Retinal pigment epithelial cell (primary cell): ENCODE measurements around the gene OR5H14.
"Not testable (repeated sequence)": the region's sequence is repeated elsewhere in the genome, so short reads cannot be mapped to it uniquely, and the experiment has no call there.

Experiments used
- DNase-seq: peaks from one replicate; pipeline ENCODE4 v3.0.0-alpha.2; 2010; ENCODE audit warnings: low read depth
- H3K4me3 ChIP-seq: 2 replicates; pipeline ENCODE4 v1.5.1; 2011; ENCODE audit warnings: mild to moderate bottlenecking, low read length, control low read depth, moderate library complexity
- CTCF ChIP-seq: conservative IDR thresholded peaks from 2 replicates; pipeline ENCODE4 v1.5.1; 2011; ENCODE audit warnings: low read depth, low read length, control low read depth, inconsistent platforms

Gene OR5H14

GRCh38 chr3:98130421-98130820 lies 16.9 kb upstream of the OR5H14 start, which contains the start of gene OR5H1:
OR5H1 (plus strand) TSS chr3:98130721; CDS start chr3:98132698, 1,977 bp downstream.
- no peak for TF ChIP-seq CTCF
- no peak for DNase-seq
- H3K4me3 ChIP-seq, result no peak within 1 kb of the TSS

GRCh38 chr3:98136631-98137030 lies 10.6 kb upstream of the OR5H14 start:
- no peak overlapping the region for H3K4me3 ChIP-seq
- no peak for DNase-seq
- no peak for TF ChIP-seq CTCF

GRCh38 chr3:98137826-98138557 lies 9.3 kb upstream of the OR5H14 start:
- not testable (repeated sequence) for H3K4me3 ChIP-seq, DNase-seq

- no peak for TF ChIP-seq CTCF
- H3K4me3 ChIP-seq, result no peak overlapping the region
Measured at GRCh38 chr3:98140531-98140930, 6.7 kb upstream of the OR5H14 start.

GRCh38 chr3:98148751-98149150 lies 1.5 kb downstream of the OR5H14 start:
- TF ChIP-seq CTCF, result no peak
- H3K4me3 ChIP-seq, result no peak overlapping the region
- DNase-seq, result no peak

More at GRCh38 chr3:98140531-98140930, 6.7 kb upstream of the OR5H14 start:
- no peak for DNase-seq

- not testable (repeated sequence) for DNase-seq
Measured at GRCh38 chr3:98149456-98149855, 2.2 kb downstream of the OR5H14 start.

GRCh38 chr3:98151241-98151640 lies 4.0 kb downstream of the OR5H14 start:
- no peak overlapping the region for H3K4me3 ChIP-seq
- TF ChIP-seq CTCF, result no peak
- DNase-seq, result no peak

More at GRCh38 chr3:98149456-98149855, 2.2 kb downstream of the OR5H14 start:
- H3K4me3 ChIP-seq, result not testable (repeated sequence)

- no peak within 1 kb of the TSS for H3K4me3 ChIP-seq
- TF ChIP-seq CTCF, result no peak
- no peak for DNase-seq
Measured at GRCh38 chr3:98166396-98166795, 19.1 kb downstream of the OR5H14 start, which contains the start of gene OR5H15. OR5H15 (plus strand) TSS chr3:98166696; CDS start chr3:98168700, 2,004 bp downstream.
